Hematopoietic multipotent progenitor cell treated with erythropoietin and hydrocortisone succinate and interleukin-3 and kit ligand, for 8 days (in vitro differentiated cells): ENCODE measurements around the gene CA12.

Source experiments
- DNase-seq: peaks from one replicate; pipeline ENCODE4 v3.0.0-alpha.2; 2015

CA12 gene

DNA sequence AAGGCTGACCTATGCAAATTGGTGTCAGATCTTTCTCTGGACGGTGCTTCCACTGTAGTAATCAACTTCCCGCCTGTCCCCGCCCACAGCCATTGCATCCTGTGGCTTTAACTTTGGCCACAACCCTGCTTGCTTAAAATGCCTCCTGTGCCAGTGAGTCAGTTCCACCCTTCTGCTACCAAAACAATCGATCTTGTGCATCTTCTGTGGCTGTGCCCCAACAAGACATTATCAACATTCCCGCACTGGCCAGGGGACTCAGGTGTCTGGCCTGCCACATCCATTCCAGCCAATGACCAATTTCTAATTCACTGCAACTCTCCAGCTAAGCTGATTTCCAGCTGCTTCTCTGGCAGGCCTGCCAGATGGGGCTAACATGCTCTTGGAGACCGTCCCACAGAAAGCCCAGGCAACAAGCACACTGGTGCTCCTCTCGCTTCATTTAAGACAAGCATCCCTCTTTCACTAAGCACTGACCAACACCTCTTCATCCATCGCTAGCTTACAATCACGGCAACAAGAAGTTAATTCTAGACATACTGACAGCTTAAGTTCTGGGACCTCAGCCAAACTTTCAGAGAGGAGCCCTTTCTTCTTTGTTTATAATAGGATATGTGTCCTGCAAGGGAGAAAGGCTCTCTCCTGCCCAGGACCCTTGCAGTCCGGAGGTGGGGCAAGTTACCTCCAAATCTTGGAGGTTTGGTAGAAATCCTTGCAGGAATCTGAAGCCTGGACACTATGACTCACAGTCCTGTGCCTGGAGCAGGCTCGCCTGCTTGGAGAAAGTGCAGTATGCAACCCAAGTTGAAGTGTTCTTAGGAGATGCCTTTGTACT, 6.7 kb downstream of the CA12 start:
- peak; percentile 15 for DNase-seq

DNA sequence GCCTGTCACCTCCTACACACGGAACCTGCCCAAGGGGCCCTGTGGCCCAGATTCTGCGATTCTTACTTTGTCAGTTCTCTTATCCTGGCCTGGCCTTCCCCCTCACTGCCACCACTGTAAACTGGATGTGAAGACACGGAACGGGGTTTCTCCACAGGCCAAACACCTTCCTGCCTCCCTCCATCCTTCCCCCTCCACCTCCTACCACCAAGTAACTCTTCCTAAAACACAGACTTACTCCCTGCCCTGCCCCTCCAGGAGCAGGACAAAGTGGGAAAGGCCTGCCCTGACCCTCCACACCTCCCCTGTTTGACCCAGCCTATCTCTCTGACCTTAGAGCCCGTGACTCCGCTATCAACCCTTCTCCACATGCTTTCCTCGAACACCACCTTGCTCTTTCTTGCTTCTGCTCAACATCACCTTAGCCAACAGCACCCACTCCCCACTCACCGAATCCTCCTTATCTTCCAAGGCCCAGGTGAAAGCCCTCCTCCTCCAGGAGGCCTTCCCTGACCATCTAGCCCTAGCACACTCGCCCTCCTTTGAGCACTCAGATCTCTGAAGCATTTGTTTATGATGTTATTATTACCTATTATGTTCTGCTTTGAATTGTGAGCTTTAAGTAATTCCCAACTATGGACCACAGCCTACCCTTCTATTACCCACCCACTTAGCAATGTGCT, 7.6 kb downstream of the CA12 start:
- no peak for DNase-seq

DNA sequence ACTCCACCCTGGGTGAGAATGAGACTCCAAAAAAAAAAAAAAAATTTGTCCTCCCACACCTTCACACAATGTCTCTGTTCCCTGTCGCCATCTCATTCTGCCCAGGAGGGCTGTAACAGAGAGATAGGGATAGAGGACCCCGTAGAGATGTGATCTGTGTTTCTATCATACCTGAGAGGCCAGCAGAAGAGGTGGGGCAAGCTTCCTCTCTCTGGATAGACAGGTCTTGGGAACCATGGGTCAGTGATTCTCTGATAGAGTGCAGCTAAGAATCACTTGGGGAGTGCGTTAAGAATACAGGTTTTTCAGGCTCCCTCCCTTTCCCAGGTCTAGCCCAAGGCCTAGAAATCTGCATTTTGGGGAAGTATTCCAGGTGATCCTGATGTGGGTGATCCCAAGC, 8.3 kb downstream of the CA12 start:
- no peak for DNase-seq

DNA sequence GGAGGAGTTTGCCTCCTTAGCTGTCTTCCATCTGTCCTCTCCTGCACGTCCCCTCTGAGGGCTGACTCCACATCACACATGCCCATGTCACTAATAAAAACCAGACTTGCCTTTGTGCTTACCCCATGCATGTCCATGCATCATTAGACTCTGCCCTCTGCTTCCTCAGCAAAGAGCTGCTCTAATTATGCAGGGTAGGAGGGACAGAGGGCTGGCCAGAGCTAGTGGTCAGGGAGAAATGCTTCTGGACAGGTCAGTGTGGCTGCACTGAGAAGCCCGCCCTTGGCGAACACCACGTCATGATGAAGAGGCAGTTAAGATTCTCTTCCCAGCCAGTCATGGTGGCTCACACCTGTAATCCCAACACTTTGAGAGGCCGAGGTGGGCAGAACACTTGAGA, 8.9 kb downstream of the CA12 start:
- DNase-seq = no peak

DNA sequence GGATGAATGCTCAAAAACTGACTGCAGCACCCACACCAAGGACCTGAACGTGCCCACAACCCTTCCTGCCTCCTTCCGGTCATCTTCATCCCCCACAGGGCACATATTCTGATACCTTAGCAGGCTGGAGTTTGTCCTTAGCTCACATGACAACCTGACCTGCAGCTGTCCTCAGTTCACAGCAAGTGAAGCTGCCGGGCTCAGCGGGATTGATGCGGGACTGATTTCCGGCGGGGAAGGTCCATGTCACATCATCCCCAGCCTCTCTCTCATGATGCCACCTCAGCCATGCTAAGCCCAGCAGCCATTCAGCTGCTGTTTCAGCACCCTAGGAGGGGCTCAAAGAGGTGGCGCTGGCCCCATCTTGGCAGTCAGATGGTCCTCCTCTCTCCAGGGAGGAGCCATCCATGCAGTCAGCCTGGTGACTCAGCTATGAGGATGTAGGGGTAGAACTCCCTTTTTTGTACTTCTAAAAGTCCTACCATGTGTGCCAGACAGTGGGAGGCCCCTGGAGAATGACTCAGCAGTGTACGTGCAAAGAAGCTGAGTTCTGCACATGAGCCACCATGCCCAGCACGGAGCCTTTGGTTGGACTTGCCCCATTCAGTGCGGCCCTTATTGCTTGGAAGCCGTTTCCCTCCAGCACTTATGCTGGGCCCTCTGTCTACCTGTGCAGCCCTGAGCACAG, 9.5 kb downstream of the CA12 start:
- DNase-seq = peak; percentile 71

DNA sequence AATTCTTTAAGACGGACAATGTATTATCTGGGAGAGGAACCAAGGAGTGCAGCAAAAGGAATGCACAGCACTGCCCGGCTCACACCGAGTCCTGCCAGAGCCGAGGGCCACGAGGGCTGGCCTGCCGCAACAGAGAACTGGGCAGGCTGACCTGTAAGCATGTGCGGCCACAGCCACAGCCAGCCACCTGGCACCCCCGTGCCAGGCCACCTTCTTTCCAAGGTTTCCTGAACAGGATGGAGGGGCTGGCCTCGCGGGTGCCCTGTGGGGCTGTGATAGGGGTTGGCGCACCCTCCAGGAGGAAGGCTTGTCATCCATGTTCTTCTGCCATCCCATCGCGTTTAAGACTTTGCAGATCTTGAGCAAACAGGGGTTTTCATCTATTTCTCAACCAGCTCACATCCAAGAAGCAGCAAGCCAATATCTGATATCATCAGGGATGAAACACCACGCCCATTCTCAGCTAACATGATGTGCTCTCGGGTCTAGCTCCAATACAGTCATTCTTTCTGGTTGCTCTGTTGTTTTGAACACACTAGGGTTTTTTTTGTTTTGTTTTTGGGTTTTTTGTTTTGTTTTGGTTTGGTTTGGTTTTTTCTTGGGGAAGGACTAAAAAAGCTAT, 10.2 kb downstream of the CA12 start:
- peak; percentile 26 for DNase-seq

DNA sequence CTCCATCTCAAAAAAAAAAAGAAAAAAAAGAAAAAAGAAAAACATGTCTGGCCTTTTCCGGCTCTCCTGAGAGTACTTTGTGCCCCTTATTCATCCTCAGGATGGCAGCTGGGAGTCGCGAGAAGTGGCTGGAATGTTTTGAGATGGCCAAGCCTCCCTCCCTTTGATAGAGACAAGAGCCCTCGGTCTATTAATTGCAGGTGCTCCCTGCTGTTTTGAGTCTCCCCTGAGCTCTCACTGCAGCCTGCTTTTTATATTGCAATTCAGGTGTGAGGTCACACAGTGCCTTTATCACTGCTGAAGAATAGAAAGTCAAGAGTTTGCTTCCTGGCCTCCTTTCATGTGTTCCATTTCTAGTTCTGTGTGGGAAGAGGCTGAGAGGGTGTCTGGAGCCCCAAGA, 10.9 kb downstream of the CA12 start:
- no peak for DNase-seq

DNA sequence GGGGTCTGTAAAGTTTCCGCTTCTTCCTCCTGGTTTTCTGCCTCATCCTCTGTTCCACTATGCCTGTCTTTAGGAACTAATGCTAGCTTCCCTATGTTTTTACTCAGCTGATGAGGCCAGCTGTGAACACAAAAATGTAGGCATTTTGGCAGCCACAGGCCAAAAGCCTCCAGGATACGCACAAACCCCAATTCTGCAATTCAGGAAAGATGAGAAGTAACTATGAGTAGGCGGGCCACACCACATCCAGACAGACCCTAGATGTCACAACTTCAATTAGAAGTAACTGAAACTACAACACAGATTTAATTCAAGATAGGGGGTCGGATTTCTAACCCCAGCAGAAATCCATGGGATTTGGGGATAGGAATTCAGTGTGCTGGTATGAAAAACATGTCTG, 11.9 kb downstream of the CA12 start:
- DNase-seq = no peak

DNA sequence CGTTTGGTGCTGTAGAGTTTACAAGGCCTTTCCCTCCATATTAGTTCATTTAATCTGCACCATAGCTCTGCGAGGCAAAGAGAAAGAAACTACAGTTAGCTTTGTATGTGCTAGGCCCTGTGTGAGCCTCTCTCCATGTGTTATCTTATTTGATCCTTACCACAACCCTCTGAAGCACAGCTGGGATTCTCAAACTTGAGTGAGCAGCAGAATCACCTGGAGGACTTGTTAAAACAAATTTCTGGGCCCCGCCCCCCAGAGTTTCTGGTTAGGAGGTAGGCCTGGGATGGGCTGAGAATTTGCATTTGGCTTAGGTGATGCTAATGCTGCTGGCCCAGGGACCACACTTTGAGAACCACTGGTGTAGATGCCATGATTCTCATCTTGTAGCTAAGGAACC, 12.3 kb downstream of the CA12 start:
- DNase-seq = no peak

GRCh38 chr15:63368503-63368902, 13.1 kb downstream of the CA12 start:
- no peak for DNase-seq

DNA sequence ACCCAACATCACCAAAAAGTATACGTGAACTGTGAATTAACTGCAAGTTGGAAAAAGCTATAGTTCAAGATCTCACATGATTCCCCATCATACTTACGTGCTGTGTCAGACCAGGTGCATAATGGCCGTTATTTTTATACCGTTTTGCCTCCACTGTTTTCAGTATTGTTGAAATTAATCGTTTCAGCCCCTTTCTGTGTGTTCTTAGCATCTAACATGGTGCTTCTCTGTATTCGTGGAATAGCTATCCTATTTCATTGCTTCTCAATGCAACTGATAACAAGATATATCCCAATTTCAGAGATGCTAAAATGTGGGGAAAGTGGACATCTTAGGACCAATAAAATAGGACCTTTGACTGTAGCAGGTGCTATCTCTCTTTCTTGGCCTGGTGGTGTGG, 13.7 kb downstream of the CA12 start:
- no peak for DNase-seq

DNA sequence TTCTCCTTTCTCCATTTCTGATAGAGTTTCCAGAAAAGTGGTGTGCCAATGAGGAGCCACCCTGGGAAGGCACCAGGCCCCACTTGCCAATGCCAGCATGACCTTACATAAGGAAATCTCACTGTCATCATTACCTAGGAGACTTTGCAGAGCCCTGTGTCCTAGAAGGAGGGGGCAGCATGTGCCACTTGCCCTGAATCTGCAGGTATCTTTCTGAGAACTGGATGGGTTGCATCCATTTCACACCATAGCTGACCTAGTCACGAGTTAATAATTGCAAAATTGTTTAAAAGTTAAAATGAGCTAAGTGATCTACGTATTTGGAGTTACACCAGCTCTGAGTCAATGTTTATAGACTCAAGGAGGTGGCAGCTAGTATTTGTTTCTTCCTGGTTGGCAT, 14.3 kb downstream of the CA12 start:
- no peak for DNase-seq

- no peak for DNase-seq
Observed at GRCh38 chr15:63366451-63366850, 15.2 kb downstream of the CA12 start.

DNA sequence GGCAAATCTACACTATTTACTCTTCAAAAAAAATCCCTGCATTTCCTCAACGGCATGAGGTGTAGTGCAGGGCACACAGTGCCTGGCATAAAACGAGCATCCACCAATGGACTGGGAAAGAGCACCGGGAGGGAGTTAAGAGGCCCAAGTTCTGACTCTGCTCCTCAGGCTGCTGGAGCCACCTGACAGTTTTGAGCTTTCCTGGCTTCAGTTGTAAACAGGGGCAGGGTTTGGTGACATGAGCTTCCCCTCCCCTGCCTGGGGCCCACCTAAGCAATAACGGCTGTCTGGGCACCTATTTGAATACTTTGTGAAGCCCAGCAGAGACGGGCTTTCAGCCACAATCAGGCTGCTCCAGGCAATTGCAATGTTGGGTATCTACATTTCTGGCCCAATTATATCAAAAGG, 16.4 kb downstream of the CA12 start:
- no peak for DNase-seq

GRCh38 chr15:63364399-63365272, 17.0 kb downstream of the CA12 start:
- no peak for DNase-seq

DNA sequence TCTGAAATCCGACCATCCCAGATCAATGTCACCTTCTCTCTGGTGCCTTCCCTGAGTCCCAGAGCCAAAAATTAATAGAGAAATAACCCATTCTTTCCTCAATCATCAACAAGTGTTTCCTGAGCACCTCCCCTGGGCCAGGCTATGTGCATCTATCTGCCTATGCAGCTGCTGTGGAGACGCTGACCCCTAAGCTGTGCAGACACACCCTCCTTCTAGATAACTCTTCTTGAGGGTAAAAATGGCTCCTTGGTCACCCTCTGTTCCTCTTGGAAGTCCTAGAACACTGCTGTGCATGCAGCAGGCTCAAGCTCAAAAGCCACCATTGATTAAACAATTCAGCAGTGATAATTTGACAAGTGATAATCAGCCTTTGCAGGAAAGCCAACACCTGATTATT, 18.4 kb downstream of the CA12 start:
- peak; percentile 41 for DNase-seq

GRCh38 chr15:63362885-63363284, 18.8 kb downstream of the CA12 start:
- no peak for DNase-seq

GRCh38 chr15:63362196-63362595, 19.4 kb downstream of the CA12 start:
- peak; percentile 65 for DNase-seq

GRCh38 chr15:63360170-63360569, 21.5 kb downstream of the CA12 start:
- no peak for DNase-seq

- DNase-seq = no peak
Observed at GRCh38 chr15:63358241-63359029, 23.2 kb downstream of the CA12 start.

- DNase-seq = no peak
Observed at GRCh38 chr15:63357731-63358130, 23.9 kb downstream of the CA12 start.

DNA sequence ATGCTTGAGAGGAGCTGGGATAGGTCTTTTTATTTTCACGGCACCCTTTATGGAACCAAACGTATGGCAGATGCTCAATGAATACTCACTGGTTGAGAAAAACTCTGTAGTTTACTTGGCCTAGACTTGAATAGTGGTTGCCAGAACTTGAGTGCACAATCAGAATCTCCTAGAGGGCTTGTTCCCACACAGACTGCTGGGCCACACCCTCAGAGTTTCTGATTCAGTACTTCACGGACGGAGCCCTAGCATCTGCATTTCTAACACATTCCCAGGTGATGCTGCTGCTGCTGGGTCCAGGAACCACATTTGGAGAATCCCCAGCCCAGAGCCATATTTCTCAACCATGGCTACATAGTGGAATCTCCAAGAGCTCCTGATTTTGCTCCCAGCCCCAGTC, 24.6 kb downstream of the CA12 start:
- DNase-seq = no peak
